GM12891 (cell line): Measurements from ENCODE around the gene TTLL8.
A peak's percentile ranks its signal among the peaks of the same experiment; 100 is the strongest.

ENCODE experiments used
- DNase-seq: peaks from one replicate; pipeline ENCODE4 v3.0.0; 2011; ENCODE audit warnings: low spot score; ENCODE audit not compliant: insufficient read length
- FAIRE-seq: peaks from 2 replicates; lab custom pipeline; 2011; peaks lifted over from hg19 to GRCh38; lab: Jason Lieb, UNC
- PAX5 ChIP-seq: IDR thresholded peaks from 2 replicates; pipeline ENCODE4 v1.6.1; 2011; ENCODE audit warnings: low read length, moderate library complexity, mild to moderate bottlenecking; ENCODE audit not compliant: insufficient read depth, severe bottlenecking
- POLR2A ChIP-seq: IDR thresholded peaks from 2 replicates; pipeline ENCODE4 v1.6.1; 2011; ENCODE audit warnings: low read depth, low read length, control low read depth
- POLR2AphosphoS5 ChIP-seq: IDR thresholded peaks from 2 replicates; pipeline ENCODE4 v1.6.1; 2011; ENCODE audit warnings: low read depth, low read length, control low read depth
- POU2F2 ChIP-seq: IDR thresholded peaks from 2 replicates; pipeline ENCODE4 v1.6.1; 2011; ENCODE audit warnings: low read depth, mild to moderate bottlenecking, control low read depth, low read length, moderate library complexity
- SPI1 ChIP-seq: IDR thresholded peaks from 2 replicates; pipeline ENCODE4 v1.6.1; 2011; ENCODE audit warnings: low read depth, low read length, control low read depth
- TAF1 ChIP-seq: IDR thresholded peaks from 2 replicates; pipeline ENCODE4 v1.6.1; 2011; ENCODE audit warnings: low read depth, low read length, control low read depth

TTLL8 gene

GRCh38 chr22:50034126-50035081 is 23.7 kb downstream of the TTLL8 start:
- DNase-seq (no peak), FAIRE-seq (peak; percentile 13)
- TF ChIP-seq POLR2AphosphoS5 (no peak), POU2F2 (no peak), TAF1 (no peak), SPI1 (no peak), POLR2A (no peak), PAX5 (no peak)

GRCh38 chr22:50032941-50033601 is 25.0 kb downstream of the TTLL8 start:
- DNase-seq, result no peak
- TF ChIP-seq POU2F2 (no peak), TAF1 (no peak), SPI1 (no peak), POLR2A (no peak), POLR2AphosphoS5 (no peak), PAX5 (no peak)
- FAIRE-seq, result no peak

GRCh38 chr22:50032109-50032871 is 25.8 kb downstream of the TTLL8 start:
- FAIRE-seq, result no peak
- no peak for DNase-seq
- no peak for TF ChIP-seq TAF1
- no peak for TF ChIP-seq POLR2A
- TF ChIP-seq POLR2AphosphoS5, result no peak
- no peak for TF ChIP-seq PAX5
- TF ChIP-seq SPI1, result no peak
- TF ChIP-seq POU2F2, result no peak

- no peak for DNase-seq
- TF ChIP-seq TAF1 (no peak), PAX5 (no peak), SPI1 (no peak), POU2F2 (no peak), POLR2AphosphoS5 (no peak)
- no peak for FAIRE-seq
Measured at GRCh38 chr22:50031189-50032091, 26.7 kb downstream of the TTLL8 start.

GRCh38 chr22:50030297-50031188 is 27.6 kb downstream of the TTLL8 start:
- DNase-seq (peak; percentile 98), FAIRE-seq (peak; percentile 89)
- TF ChIP-seq POLR2A, result no peak
- no peak for TF ChIP-seq SPI1
- no peak for TF ChIP-seq TAF1
- no peak for TF ChIP-seq PAX5
- no peak for TF ChIP-seq POU2F2
- no peak for TF ChIP-seq POLR2AphosphoS5

GRCh38 chr22:50027639-50028537 is 30.2 kb downstream of the TTLL8 start:
- DNase-seq (no peak), FAIRE-seq (peak; percentile 26)
- TF ChIP-seq POLR2A (no peak), POU2F2 (no peak), TAF1 (no peak), POLR2AphosphoS5 (no peak), SPI1 (no peak), PAX5 (no peak)

GRCh38 chr22:50025993-50026392 is 32.1 kb downstream of the TTLL8 start:
- no peak for FAIRE-seq
- DNase-seq, result no peak
- TF ChIP-seq TAF1 (no peak), SPI1 (no peak), POLR2AphosphoS5 (no peak), POLR2A (no peak), POU2F2 (no peak), PAX5 (no peak)
